NOMO-1 treated with dmso at 0.1 percent for 144 hours (cell line): ENCODE results near the gene NR3C2.
A peak's percentile ranks its signal among the peaks of the same experiment; 100 is the strongest.

Source experiments
- DNase-seq: peaks from one replicate; lab custom pipeline; 2025; ENCODE audit not compliant: unreplicated experiment; lab: John Stamatoyannopoulos, UW

Gene NR3C2

DNA sequence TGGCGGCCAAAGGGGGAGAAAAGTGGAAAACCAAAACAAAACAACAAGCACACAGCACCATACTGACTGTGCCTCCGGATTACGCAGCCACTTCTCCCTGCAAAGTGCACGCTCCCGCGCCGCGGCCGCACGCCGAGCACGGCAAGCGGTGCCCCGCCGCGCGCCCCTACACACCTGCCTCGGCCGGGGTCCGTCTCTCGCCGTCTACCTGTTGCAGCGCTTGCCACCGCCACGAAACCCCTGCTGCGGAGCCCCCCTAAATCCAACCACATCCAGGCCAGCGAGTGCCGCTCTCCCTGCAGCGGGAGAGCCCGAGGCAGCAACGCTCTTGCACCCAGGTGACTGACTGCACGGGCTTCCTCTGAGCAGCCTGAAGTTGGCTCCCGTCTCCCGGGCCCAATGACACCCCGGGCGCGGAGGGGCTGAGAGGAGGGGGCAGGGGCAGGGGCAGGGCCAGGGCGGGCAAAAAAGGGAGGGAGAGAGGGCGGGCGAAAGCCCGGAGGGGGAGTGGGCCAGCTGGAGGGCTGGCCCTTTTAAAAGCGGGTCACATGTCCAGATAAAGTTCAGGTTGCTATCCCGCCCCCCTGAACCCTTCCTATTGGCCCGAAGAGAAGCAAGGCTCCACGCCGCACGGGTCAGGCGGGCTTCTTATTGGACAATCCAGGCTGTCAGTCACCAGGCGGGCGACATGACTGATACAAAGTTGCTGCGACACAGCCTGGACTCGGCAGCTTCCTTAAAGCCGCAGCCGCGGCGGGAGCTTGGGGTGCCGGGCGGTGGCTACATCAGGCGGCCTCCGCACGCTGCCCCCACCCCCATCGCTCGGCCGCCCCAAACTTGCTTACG, at the start of gene NR3C2:
Gene NR3C2 (minus strand): TSS at position 429 of the 846 bp plus-strand sequence.
- peak; percentile 91 for DNase-seq

GRCh38 chr4:148487181-148487580, 45.0 kb upstream of the NR3C2 start:
- no peak for DNase-seq

- no peak for DNase-seq
These were observed 39.4 kb upstream of the NR3C2 start for GRCh38 chr4:148481636-148482035.

GRCh38 chr4:148477276-148477675, 35.1 kb upstream of the NR3C2 start:
- no peak for DNase-seq

GRCh38 chr4:148469938-148470337, 27.7 kb upstream of the NR3C2 start:
- no peak for DNase-seq

GRCh38 chr4:148454835-148455234, 12.6 kb upstream of the NR3C2 start:
- DNase-seq, result no peak

GRCh38 chr4:148453833-148454232, 11.6 kb upstream of the NR3C2 start:
- no peak for DNase-seq

DNA sequence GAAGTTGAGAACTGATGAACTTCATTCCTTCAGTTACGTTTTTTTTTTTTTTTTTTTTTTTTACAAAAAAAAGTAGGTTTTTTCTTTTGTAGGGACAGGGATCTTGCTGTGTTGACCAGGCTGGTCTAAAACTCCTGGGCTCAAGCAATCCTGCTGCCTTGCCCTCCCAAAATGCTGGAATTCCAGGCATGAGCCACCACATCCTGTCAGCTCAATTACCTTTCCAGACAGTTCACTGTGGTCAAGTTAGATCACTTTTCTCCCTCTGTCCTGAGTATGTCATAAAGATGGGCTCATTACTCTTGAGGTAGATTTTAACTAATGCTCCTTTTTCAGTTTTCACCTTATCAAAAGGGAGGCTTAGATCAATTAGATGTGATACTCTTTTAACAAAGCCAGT, 10.8 kb upstream of the NR3C2 start:
- DNase-seq, result no peak

DNA sequence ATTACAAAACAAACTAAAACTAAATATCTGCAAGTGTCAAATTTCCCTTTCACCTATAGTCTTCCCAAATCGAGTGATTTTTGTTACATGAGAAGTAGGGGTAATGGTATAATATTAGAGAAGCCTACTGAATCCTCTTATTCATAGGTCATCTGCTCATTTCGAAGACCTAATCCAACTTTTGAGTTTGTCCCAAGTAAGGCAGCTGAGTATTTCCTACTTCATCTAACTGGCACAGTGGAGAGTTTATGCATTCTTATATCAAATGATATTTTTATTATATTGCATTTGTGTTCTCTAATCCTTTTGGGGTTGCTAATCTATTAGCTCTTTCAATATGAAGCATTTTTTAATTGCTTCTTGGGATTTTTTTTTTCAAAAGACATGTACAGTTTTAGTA, 7.7 kb upstream of the NR3C2 start:
- no peak for DNase-seq

DNA sequence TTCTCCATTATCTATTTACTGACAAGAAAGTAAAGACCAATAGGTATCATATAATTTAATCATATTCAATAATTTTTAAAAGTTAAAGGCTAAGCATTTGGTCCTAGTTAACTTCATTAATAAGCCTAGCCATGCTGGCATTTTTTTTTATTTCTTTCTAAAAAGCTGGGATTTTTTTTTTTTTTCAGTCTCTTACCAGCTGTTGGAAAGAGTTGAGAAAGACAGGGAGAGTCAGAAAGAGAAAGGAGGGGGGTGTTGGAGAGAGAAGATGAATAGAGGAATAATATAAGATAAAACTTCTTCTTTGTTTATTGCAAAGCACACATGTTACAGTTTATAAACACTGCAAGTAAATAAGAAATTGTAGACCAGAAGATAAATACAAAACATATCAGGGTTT, 5.9 kb upstream of the NR3C2 start:
- no peak for DNase-seq

- no peak for DNase-seq
These were observed 5.5 kb upstream of the NR3C2 start for GRCh38 chr4:148447681-148448080.

DNA sequence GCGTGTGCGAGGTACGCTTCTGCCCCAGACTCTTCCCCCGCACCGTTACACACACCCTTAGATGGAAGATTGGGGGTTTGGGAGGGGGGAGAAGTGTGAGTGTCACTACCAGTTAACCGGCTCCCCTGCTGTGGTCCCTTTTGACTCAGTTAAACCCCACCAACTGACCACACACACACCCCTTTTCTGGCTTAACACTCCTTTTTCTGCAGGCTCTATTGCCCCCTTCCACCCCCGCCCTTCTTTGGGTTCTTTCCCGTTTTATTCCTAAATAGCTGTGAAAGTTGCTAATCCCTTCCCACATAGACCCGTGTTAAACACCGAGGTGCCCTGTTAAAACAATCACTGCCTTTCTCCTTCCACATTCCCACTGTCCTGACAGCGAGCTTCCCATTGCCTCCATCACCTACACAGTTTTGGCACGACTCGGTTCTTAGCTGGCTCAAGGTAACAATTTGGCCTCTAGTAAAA, 3.7 kb upstream of the NR3C2 start:
- DNase-seq, result no peak

- DNase-seq, result no peak
These were observed 3.1 kb upstream of the NR3C2 start for GRCh38 chr4:148445071-148445859.

DNA sequence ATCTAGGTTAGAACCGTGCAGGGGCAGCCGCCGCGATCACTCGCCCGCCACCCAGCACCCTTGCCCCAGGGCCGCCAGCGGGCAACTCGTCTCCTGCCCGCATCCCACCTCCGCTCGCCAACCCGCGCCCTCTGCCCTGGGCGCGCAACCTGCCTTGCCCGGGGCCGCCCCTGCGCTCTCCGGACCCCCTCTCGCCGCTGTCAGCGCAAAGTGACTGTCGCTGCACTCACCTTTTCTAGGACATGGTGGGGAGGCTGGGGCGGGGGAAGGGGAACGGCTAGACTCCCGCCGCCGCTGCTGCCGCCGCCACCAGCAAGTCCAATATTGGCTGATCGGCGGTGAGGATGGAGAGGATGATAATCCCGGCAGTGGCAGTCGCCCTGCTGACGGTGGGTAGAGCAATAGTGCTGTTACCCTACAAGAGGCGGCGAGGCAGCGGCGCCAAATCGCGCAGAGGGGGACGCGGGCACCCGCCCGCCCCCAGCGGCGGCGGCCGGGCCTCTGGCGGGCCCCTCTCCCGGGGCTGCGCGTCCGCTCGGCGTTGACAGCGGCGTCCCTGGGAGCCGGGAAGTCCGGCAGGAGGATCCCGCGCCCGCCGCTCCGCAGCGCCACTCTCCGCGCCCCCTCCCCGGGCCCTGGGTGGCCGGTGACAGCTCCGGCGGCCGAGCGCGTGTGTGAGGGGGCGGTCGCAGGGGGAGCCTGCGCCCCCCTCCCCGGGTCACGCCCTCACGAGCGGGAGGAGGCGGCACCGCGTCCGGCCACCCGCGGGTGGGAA, 2.3 kb upstream of the NR3C2 start:
- DNase-seq, result no peak

- DNase-seq, result no peak
These were observed 1.5 kb upstream of the NR3C2 start for GRCh38 chr4:148443512-148444295.

DNA sequence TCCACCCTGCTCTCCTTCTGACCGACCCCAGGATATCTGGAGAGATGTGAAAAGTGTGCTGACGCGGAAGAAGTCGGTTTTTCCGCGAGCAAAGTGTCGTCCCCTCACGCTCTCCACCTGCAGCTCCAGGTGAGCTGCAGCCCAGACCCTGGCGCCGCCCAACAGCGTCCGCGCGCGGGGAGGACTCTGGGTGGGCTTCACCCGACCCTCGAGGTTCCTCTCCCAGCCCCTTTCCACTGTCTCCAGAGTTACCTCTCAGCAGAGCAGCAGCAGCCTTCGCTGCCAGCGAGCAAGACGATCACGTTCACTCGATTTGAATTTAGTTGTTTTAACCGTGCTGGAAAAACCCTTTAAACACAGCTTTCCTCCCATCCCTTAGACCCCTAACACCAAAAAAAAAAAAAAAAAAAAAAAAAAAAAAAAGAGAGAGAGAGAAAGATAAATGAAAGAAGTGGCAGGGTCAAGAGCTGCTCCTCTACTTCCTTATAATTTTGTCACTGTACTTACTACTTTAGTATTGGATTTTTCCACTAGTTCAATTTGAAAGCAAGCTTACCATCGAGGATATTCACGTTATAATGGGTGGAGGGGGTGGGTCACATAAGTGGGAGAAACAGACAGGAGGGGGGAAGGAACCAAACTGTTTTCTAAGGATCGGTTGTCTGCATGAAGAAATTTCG, 758 bp upstream of the NR3C2 start:
- DNase-seq, result no peak

DNA sequence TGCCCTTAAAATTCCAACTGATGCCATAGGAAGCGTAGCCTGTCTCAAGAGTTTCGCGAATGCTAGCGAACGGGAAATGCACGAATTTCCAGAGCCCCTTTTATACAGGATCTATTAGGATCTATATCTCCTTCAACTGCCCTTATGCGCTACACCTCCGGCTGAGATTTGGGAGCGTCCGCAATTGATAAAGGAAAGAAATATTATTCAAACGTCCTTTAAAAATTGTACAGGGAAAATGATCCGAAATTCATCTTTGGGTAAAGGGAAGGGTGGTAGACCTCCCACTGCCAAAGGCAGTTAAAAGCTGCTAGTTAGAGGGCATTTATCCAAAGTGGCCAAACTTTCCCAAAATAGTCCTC, 609 bp downstream of the NR3C2 start:
- DNase-seq, result no peak

DNA sequence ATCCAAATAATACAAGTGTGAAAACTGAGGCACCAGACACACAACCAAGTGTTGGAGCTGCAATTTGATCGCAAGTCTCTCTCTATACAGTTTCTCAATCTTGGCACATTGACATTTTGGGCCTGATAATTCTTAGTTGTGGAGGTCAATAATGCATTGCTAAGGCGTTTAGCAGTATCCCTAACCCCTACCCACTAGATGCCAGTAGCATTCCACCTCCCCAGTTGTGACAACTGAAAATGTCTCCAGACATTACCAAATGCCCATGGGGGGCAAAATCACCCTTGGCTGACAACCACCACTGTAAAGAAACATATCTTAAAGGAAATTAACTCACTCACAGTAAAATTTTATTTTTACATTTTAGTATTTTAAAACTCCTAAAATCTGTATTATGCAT, 4.2 kb downstream of the NR3C2 start:
- no peak for DNase-seq

- DNase-seq, result no peak
These were observed 4.8 kb downstream of the NR3C2 start for GRCh38 chr4:148437439-148437838.

- no peak for DNase-seq
These were observed 5.7 kb downstream of the NR3C2 start for GRCh38 chr4:148436512-148436911.
